GM12891 (cell line): Measurements from ENCODE around the gene LUC7L2.

Experiments used
- DNase-seq: peaks from one replicate; pipeline ENCODE4 v3.0.0; 2011; ENCODE audit warnings: low spot score; ENCODE audit not compliant: insufficient read length
- FAIRE-seq: peaks from 2 replicates; lab custom pipeline; 2011; peaks lifted over from hg19 to GRCh38; lab: Jason Lieb, UNC
- PAX5 ChIP-seq: IDR thresholded peaks from 2 replicates; pipeline ENCODE4 v1.6.1; 2011; ENCODE audit warnings: low read length, moderate library complexity, mild to moderate bottlenecking; ENCODE audit not compliant: insufficient read depth, severe bottlenecking
- POLR2A ChIP-seq: IDR thresholded peaks from 2 replicates; pipeline ENCODE4 v1.6.1; 2011; ENCODE audit warnings: low read depth, low read length, control low read depth
- POLR2AphosphoS5 ChIP-seq: IDR thresholded peaks from 2 replicates; pipeline ENCODE4 v1.6.1; 2011; ENCODE audit warnings: low read depth, low read length, control low read depth
- POU2F2 ChIP-seq: IDR thresholded peaks from 2 replicates; pipeline ENCODE4 v1.6.1; 2011; ENCODE audit warnings: low read depth, mild to moderate bottlenecking, control low read depth, low read length, moderate library complexity
- SPI1 ChIP-seq: IDR thresholded peaks from 2 replicates; pipeline ENCODE4 v1.6.1; 2011; ENCODE audit warnings: low read depth, low read length, control low read depth
- TAF1 ChIP-seq: IDR thresholded peaks from 2 replicates; pipeline ENCODE4 v1.6.1; 2011; ENCODE audit warnings: low read depth, low read length, control low read depth

The LUC7L2 gene

GRCh38 chr7:139358541-139359365 is 941 bp upstream of the LUC7L2 start:
- TF ChIP-seq POLR2AphosphoS5 (no peak), POLR2A (no peak), PAX5 (peak; percentile 51)
- DNase-seq = peak; percentile 8
- FAIRE-seq = no peak

DNA sequence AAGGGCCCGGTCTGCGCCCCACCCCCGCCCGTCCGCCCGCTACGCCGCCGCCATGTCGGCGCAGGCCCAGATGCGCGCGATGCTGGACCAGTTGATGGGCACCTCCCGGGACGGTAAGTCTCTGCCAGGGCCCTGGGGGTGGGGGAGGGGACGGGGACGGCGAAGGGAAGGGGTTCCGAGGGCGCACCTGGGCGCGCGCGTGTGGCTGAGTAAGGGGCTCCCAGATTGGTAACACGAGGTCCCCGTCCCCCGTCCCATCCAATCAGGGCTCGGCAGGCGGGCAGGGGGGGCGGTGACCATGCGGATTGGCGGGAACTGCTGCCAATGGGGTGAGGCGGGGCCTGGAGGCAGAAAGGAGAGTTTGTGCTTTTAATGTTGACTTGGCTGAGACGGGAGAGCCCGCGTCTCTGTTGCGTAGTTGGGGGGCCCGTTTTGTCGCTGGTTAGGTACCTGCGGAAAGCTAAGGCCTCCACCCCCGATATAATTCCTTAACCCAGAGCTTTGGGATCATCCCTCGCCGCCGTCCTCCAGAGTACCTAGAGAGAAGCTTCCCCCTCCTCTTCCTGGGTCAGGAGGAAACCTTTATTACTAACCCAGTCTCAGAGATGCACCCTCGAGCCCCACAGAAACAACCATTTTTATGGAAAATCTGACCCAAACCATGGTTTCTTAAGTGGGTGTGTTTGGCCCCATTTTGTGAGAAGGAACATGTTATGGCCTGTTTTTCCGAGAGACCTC is 685 bp downstream of the LUC7L2 start:
- FAIRE-seq (no peak), DNase-seq (peak; percentile 73)
- TF ChIP-seq SPI1 (no peak), POLR2AphosphoS5 (peak; percentile 53), TAF1 (peak; percentile 85), POLR2A (peak; percentile 87), POU2F2 (no peak; the same call in 1 of the 2 replicates), PAX5 (no peak)

- no peak for DNase-seq
- FAIRE-seq = no peak
- TF ChIP-seq SPI1 (no peak), POLR2AphosphoS5 (no peak), PAX5 (no peak), POLR2A (no peak), TAF1 (no peak), POU2F2 (no peak)
Observed at GRCh38 chr7:139360948-139361307, 1.2 kb downstream of the LUC7L2 start.

DNA sequence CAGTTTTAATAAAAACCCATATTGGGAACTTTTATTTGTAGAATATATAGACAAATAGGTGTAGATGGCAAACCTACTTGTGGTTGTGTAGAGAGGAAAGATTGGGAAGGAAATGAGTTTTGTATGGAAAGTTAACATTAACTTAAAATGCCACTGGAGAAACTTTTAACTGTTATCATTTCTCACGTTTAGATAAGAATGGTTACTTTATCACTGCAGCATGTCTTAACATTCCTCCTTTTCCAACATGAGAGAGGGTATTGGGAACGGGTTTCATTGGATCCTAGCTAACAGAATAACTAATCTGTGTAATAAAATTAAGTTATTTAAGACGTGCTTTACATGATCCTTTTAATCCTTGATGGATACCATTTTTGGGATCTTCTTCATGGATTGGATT is 1.8 kb downstream of the LUC7L2 start:
- TF ChIP-seq POLR2AphosphoS5 (no peak), SPI1 (no peak), POLR2A (no peak), POU2F2 (no peak), TAF1 (no peak), PAX5 (no peak)
- no peak for DNase-seq
- FAIRE-seq = no peak

- no peak for TF ChIP-seq SPI1
- no peak for TF ChIP-seq POLR2AphosphoS5
- no peak for TF ChIP-seq POU2F2
- no peak for TF ChIP-seq TAF1
- no peak for TF ChIP-seq PAX5
- TF ChIP-seq POLR2A = no peak
- DNase-seq = no peak
- no peak for FAIRE-seq
Observed at GRCh38 chr7:139362302-139362701, 2.6 kb downstream of the LUC7L2 start.

- TF ChIP-seq POLR2A (no peak), POU2F2 (no peak), POLR2AphosphoS5 (no peak), SPI1 (no peak), PAX5 (no peak)
- FAIRE-seq (no peak), DNase-seq (no peak)
Observed at GRCh38 chr7:139362981-139363380, 3.3 kb downstream of the LUC7L2 start.

DNA sequence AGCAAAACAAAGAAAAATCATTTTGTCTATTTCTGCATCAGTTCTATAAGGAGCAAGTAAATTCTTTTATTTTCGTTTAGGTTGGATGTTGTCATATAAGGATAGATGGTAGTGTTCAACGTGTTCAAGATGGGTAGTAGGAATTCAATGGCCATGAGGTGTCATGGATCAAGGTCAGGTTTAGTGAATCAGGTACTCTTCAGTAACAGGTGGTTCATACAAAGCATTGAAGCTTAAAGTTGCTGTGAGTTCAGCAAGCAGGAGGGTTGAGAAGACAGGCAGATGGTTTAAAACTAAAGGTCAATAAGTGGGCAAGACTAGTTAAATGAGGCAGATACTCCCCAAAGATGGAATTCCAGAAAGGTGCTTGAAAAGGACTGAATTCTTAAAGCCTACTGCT is 5.6 kb downstream of the LUC7L2 start:
- FAIRE-seq (no peak), DNase-seq (no peak)
- no peak for TF ChIP-seq TAF1
- no peak for TF ChIP-seq SPI1
- TF ChIP-seq POLR2AphosphoS5 = no peak
- no peak for TF ChIP-seq POU2F2
- TF ChIP-seq PAX5 = no peak
- no peak for TF ChIP-seq POLR2A

GRCh38 chr7:139366400-139366799 is 6.7 kb downstream of the LUC7L2 start:
- FAIRE-seq (no peak), DNase-seq (no peak)
- no peak for TF ChIP-seq POLR2A

DNA sequence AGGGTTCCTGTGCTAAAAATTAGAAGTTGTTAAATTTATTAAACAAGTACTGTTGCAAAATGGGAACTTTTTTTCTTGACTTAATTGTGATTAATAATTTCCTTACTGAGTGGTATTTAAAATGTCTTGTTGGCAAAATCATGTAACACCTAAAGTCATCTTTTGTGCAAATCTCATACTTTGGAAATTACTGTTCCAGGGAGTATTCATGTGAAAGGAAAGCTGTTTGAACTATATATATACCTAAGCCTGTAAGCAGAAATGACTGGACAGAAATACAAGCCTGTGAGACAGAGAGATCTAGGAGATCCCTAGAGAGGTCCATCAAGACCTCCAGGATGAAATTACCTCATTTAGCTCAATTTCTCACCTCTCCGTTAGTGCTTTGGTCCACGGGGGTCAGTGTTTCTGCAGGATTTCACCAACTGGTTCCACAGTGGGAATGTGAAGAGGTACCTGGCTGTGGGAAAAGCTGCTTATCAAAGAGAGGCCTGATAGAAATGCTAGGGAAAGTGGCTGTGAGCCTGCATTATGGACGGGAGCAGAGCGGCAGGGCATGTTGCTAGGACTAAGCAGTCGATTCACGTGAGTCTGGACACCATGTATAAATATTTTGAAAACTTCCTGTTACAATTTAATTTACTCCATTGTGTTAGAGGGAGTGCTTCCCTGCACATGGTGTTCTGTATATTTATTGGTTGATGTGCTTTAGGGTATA is 7.9 kb downstream of the LUC7L2 start:
- TF ChIP-seq PAX5 = no peak
- TF ChIP-seq POU2F2 = no peak
- TF ChIP-seq POLR2A = no peak
- TF ChIP-seq SPI1 = no peak
- no peak for TF ChIP-seq POLR2AphosphoS5
- TF ChIP-seq TAF1 = no peak
- DNase-seq = no peak
- no peak for FAIRE-seq
